Urinary bladder (tissue), 4 donors: Measurements from ENCODE around the gene ALK. TPM values are rescaled to one million over a fixed set of nuclear protein-coding genes. Genes with fewer than 3 reads are reported as not detected.

ENCODE experiments used
- DNase-seq: peaks from one replicate; pipeline ENCODE4 v3.0.0-alpha.2; 2015; ENCODE audit errors: extremely low spot score
- H3K27ac ChIP-seq: one replicate; pipeline ENCODE4 v1.5.1; 2013; ENCODE audit warnings: low read depth, mild to moderate bottlenecking, moderate library complexity
- H3K36me3 ChIP-seq: one replicate; pipeline ENCODE4 v1.6.1; 2013; ENCODE audit warnings: mild to moderate bottlenecking, moderate library complexity; ENCODE audit not compliant: insufficient read depth
- H3K4me1 ChIP-seq: one replicate; pipeline ENCODE4 v1.6.1; 2013; ENCODE audit warnings: mild to moderate bottlenecking, moderate library complexity; ENCODE audit not compliant: insufficient read depth
- H3K4me3 ChIP-seq: one replicate; pipeline ENCODE4 v1.5.1; 2013; ENCODE audit warnings: low read depth, low read length
- WGBS: extraction: QIAGEN DNeasy Blood & Tissue Kit; methylation state at CpG from one replicate; pipeline ENCODE4 v1.1.7; 2013; 5-methylcytosine and 5-hydroxymethylcytosine counted together
- polyA plus RNA-seq: library from polyadenylated mRNA; stranded (reverse); fragments of 200-250 nt; gene quantifications from one replicate; pipeline ENCODE4 v1.2.3, GENCODE V29; 2013
- total RNA-seq: library from RNA; depleted of rRNA; stranded (reverse); fragments of >200 nt; gene quantifications from one replicate; pipeline ENCODE4 v1.2.3, GENCODE V29; 2014
- donor health status: healthy with polysubstance abuse.
- donor health status: healthy.

Gene ALK
- total and polyA plus RNA-seq, 2 donors = 0.29 to 1.0 TPM

- Histone ChIP-seq H3K4me1 (no peaks in the 10 kb centered on the region), H3K4me3 (no peak overlapping the region), H3K36me3 (no peaks in the 10 kb centered on the region), H3K27ac (no peak overlapping the region)
- 15% methylated on average over 1 of the region's 1 CpG for WGBS
- no peak for DNase-seq
Measured at GRCh38 chr2:29811378-29811777, 110.0 kb downstream of the ALK start.

- DNase-seq = no peak
- Histone ChIP-seq H3K27ac (no peak overlapping the region), H3K36me3 (no peaks in the 10 kb centered on the region), H3K4me3 (no peak overlapping the region), H3K4me1 (no peaks in the 10 kb centered on the region)
- 44% methylated on average over 5 of the region's 5 CpGs for WGBS
Measured at GRCh38 chr2:29810956-29811355, 110.4 kb downstream of the ALK start.

- H3K4me1 ChIP-seq = no peaks in the 10 kb centered on the region
- DNase-seq = no peak
- H3K27ac ChIP-seq = no peak overlapping the region
- 63% methylated on average over 4 of the region's 4 CpGs for WGBS
- H3K36me3 ChIP-seq = no peaks in the 10 kb centered on the region
- H3K4me3 ChIP-seq = no peak overlapping the region
Measured at GRCh38 chr2:29808321-29808720, 113.1 kb downstream of the ALK start.

- 82% methylated on average over 4 of the region's 4 CpGs for WGBS
- no peaks in the 10 kb centered on the region for H3K4me1 ChIP-seq
- DNase-seq = no peak
- H3K36me3 ChIP-seq = no peaks in the 10 kb centered on the region
- no peak overlapping the region for H3K27ac ChIP-seq
- no peak overlapping the region for H3K4me3 ChIP-seq
Measured at GRCh38 chr2:29807082-29807481, 114.3 kb downstream of the ALK start.

- WGBS = 79% methylated on average over 5 of the region's 5 CpGs
- DNase-seq = no peak
- no peak overlapping the region for H3K4me3 ChIP-seq
- H3K4me1 ChIP-seq = no peaks in the 10 kb centered on the region
- no peaks in the 10 kb centered on the region for H3K36me3 ChIP-seq
- no peak overlapping the region for H3K27ac ChIP-seq
Measured at GRCh38 chr2:29806461-29806860, 114.9 kb downstream of the ALK start.

GRCh38 chr2:29804671-29805070 lies 116.7 kb downstream of the ALK start:
- DNase-seq = no peak
- Histone ChIP-seq H3K4me1 (no peaks in the 10 kb centered on the region), H3K27ac (no peak overlapping the region), H3K36me3 (no peaks in the 10 kb centered on the region), H3K4me3 (no peak overlapping the region)
- 86% methylated on average over 3 of the region's 3 CpGs for WGBS

GRCh38 chr2:29803537-29803936 lies 117.8 kb downstream of the ALK start:
- Histone ChIP-seq H3K36me3 (no peaks in the 10 kb centered on the region), H3K4me3 (no peak overlapping the region), H3K27ac (no peak overlapping the region), H3K4me1 (no peaks in the 10 kb centered on the region)
- 73% methylated on average over 4 of the region's 4 CpGs for WGBS
- DNase-seq = no peak

GRCh38 chr2:29802986-29803385 lies 118.4 kb downstream of the ALK start:
- H3K27ac ChIP-seq = no peak overlapping the region
- 62% methylated on average over 1 of the region's 1 CpG for WGBS

GRCh38 chr2:29799628-29800027 lies 121.8 kb downstream of the ALK start:
- no peak overlapping the region for H3K27ac ChIP-seq
- H3K36me3 ChIP-seq = no peaks in the 10 kb centered on the region
- 96% methylated on average over 3 of the region's 3 CpGs for WGBS
- no peaks in the 10 kb centered on the region for H3K4me1 ChIP-seq
- no peak overlapping the region for H3K4me3 ChIP-seq
- DNase-seq = no peak

More at GRCh38 chr2:29802986-29803385, 118.4 kb downstream of the ALK start:
- no peak for DNase-seq
- no peaks in the 10 kb centered on the region for H3K4me1 ChIP-seq
- no peaks in the 10 kb centered on the region for H3K36me3 ChIP-seq
- no peak overlapping the region for H3K4me3 ChIP-seq

GRCh38 chr2:29797916-29798315 lies 123.5 kb downstream of the ALK start:
- no peak overlapping the region for H3K4me3 ChIP-seq
- WGBS = 92% methylated on average over 3 of the region's 3 CpGs
- no peak for DNase-seq

GRCh38 chr2:29796446-29796845 lies 124.9 kb downstream of the ALK start:
- H3K27ac ChIP-seq = no peak overlapping the region
- H3K36me3 ChIP-seq = no peaks in the 10 kb centered on the region
- 59% methylated on average over 4 of the region's 4 CpGs for WGBS
- no peak overlapping the region for H3K4me3 ChIP-seq
- no peak for DNase-seq
- no peaks in the 10 kb centered on the region for H3K4me1 ChIP-seq

More at GRCh38 chr2:29797916-29798315, 123.5 kb downstream of the ALK start:
- Histone ChIP-seq H3K36me3 (no peaks in the 10 kb centered on the region), H3K27ac (no peak overlapping the region), H3K4me1 (no peaks in the 10 kb centered on the region)

- WGBS = 83% methylated on average over 5 of the region's 5 CpGs
- no peak overlapping the region for H3K4me3 ChIP-seq
- no peak overlapping the region for H3K27ac ChIP-seq
- H3K36me3 ChIP-seq = no peaks in the 10 kb centered on the region
- DNase-seq = no peak
- no peaks in the 10 kb centered on the region for H3K4me1 ChIP-seq
Measured at GRCh38 chr2:29789911-29790485, 131.4 kb downstream of the ALK start.

GRCh38 chr2:29787473-29788465 lies 133.6 kb downstream of the ALK start:
- H3K4me3 ChIP-seq = no peak overlapping the region
- H3K4me1 ChIP-seq = no peaks in the 10 kb centered on the region
- H3K36me3 ChIP-seq = no peaks in the 10 kb centered on the region
- no peak for DNase-seq
- WGBS = 75% methylated on average over 8 of the region's 8 CpGs
- H3K27ac ChIP-seq = no peak overlapping the region

GRCh38 chr2:29786361-29786760 lies 135.0 kb downstream of the ALK start:
- 75% methylated on average over 5 of the region's 5 CpGs for WGBS

More at GRCh38 chr2:29786361-29786760, 135.0 kb downstream of the ALK start:
- Histone ChIP-seq H3K27ac (no peak overlapping the region), H3K36me3 (no peaks in the 10 kb centered on the region), H3K4me1 (no peaks in the 10 kb centered on the region), H3K4me3 (no peak overlapping the region)
- no peak for DNase-seq
